Pancreas (tissue), 10 donors: Measurements from ENCODE around the gene DPYSL5. TPM values are rescaled to one million over a fixed set of nuclear protein-coding genes. Genes with fewer than 3 reads are reported as not detected.

Experiments
- ATAC-seq, 4 donors: fragments of 200-7000 bp; cut with Tn5 transposase; one replicate each; pipeline versions ENCODE4 v1.8.0 to v1.9.1; 2020; ENCODE audit warnings: mild to moderate bottlenecking in 4 of 4, moderate library complexity in 4 of 4
- DNase-seq, 6 donors: peaks; one replicate each; pipeline ENCODE4 v3.0.0-alpha.2; 2020
- FAIRE-seq: peaks from 2 replicates; lab custom pipeline; 2012; peaks lifted over from hg19 to GRCh38; lab: Jason Lieb, UNC
- H3K27ac ChIP-seq, 4 donors: fragments of 200-600 bp; sonication (generic); 1 replicate in 3 of 4; 2 replicates in 1 of 4; pipeline versions ENCODE4 v1.5.0 to v1.8.0; 2020
- H3K27me3 ChIP-seq, 4 donors: fragments of 200-600 bp; one replicate each; pipeline ENCODE4 v1.8.0; 2021
- H3K36me3 ChIP-seq, 3 donors: fragments of 200-600 bp; sonication (generic) in 1 of 3; one replicate each; pipeline versions ENCODE4 v1.5.0 to v1.8.0; 2020 to 2021
- H3K4me1 ChIP-seq, 3 donors: fragments of 200-600 bp; one replicate each; pipeline ENCODE4 v1.8.0; 2021
- H3K4me3 ChIP-seq, 4 donors: fragments of 200-600 bp; sonication (generic) in 2 of 4; one replicate each; pipeline versions ENCODE4 v1.5.0 to v1.8.0; 2020 to 2021
- H3K9me3 ChIP-seq, 4 donors: fragments of 200-600 bp; one replicate each; pipeline ENCODE4 v1.8.0; 2021
- WGBS, 2 donors: extraction: QIAGEN DNeasy Blood & Tissue Kit; methylation state at CpG; one replicate each; pipeline ENCODE4 v1.1.7; 2013; 5-methylcytosine and 5-hydroxymethylcytosine counted together
- intact Hi-C, 3 donors: fragments of 100-400 bp; cut with DNase I; formaldehyde crosslinking; loops; one replicate each; pipeline versions ENCODE4 v1.11.1 to v1.14.2; 2022
- polyA plus RNA-seq, 2 donors: library from polyadenylated mRNA; stranded (reverse); fragments of 200-250 nt; gene quantifications; one replicate each; pipeline ENCODE4 v1.2.3, GENCODE V29; 2013
- total RNA-seq, 6 donors: library from RNA; stranded (reverse); fragmentation: NEBNext Ultra II Directional in 4 of 6; extraction: Animal tissue kit (Norgen Biotek cat#: 25700) in 4 of 6; gene quantifications; one replicate each; pipeline versions ENCODE4 v1.2.1 to v1.2.4, GENCODE V29; 2021 to 2023
- TF ChIP-seq, protein P1 (sequence below), 4 donors: fragments of 200-600 bp; sonication (generic) in 3 of 4; IDR thresholded peaks; one replicate each; pipeline versions ENCODE4 v1.5.0 to v1.8.0; 2021; ENCODE audit warnings: antibody characterized with exemption in 4 of 4
- donor health status: healthy with polysubstance abuse.
- donor health status: DM: no; HTN: no; CAD: no; lungs with moderate emphysema.
- donor health status: DM: no; HTN: no; CAD: no.
- donor health status: control.
- donor health status: control.
- donor health status: Bipolar disorder and iron deficiency.
- donor health status: DM: yes; HTN: yes; CAD: no.
- donor health status: DM: no; HTN: no; CAD: no.
- donor health status: DM: no; HTN: no; CAD: no.
- donor health status: DM: yes; HTN: yes; CAD: no.

The DPYSL5 gene
- total and polyA plus RNA-seq, 8 donors = 0.02 to 0.12 (median 0.09) TPM; not detected in 5

DNA sequence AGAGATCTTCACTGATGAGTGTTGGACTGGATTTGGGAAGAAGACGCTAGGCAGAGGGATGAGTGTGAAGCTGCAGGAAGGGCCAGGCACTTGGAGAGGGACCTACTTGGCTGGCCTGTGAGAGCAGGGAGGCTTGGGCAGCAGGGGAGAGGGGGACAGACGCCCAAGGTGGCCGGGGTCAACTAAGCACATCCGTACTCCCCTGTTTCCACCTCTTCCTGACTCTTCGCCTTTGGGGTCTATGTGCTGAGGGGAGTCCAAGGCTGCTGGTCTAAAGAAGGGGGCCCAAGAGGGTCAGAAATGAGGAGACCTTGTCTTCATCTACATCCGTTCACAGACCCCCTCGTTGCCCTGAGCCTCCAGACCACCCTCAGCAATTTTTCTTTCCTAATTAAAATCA lies 16.7 kb downstream of the DPYSL5 start:
- 74 to 78% methylated on average over 7 of the region's 7 CpGs for WGBS, 2 donors
- H3K4me3 ChIP-seq = no peak overlapping the region
- no peak for FAIRE-seq

DNA sequence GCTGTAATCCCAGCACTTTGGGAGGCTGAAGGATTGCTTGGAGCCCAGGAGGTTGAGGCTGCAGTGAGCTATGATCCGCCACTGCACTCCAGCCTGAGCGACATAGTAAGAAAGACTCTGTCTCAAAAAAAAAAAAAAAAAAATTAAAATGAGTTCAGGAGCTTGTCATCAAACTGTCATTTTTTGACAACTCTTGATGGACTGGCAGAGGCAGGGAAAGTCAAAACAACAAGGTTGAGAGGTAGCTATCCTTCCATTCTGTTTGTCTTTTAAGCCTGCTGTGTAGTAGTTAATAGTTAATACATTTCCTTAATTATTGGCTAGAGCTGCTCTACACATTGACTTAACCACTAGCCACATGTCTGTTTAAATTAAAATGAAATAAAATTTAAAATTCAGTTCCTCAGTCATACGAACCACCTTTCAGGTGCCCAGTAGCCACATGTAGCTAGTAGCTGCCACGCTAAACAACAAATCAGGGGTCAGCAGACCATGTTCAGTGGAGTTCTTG lies 22.7 kb downstream of the DPYSL5 start:
- H3K27me3 ChIP-seq = no peaks in the 10 kb centered on the region
- H3K4me3 ChIP-seq = no peak overlapping the region
- no peaks in the 10 kb centered on the region for H3K36me3 ChIP-seq
- ATAC-seq (no peak), DNase-seq (no peak), FAIRE-seq (no peak)
- WGBS, 2 donors = 82 to 83% methylated on average over 4 of the region's 4 CpGs
- H3K27ac ChIP-seq = no peak overlapping the region
- no peaks in the 10 kb centered on the region for H3K9me3 ChIP-seq
- no peaks in the 10 kb centered on the region for H3K4me1 ChIP-seq
- TF ChIP-seq, protein P1, sequence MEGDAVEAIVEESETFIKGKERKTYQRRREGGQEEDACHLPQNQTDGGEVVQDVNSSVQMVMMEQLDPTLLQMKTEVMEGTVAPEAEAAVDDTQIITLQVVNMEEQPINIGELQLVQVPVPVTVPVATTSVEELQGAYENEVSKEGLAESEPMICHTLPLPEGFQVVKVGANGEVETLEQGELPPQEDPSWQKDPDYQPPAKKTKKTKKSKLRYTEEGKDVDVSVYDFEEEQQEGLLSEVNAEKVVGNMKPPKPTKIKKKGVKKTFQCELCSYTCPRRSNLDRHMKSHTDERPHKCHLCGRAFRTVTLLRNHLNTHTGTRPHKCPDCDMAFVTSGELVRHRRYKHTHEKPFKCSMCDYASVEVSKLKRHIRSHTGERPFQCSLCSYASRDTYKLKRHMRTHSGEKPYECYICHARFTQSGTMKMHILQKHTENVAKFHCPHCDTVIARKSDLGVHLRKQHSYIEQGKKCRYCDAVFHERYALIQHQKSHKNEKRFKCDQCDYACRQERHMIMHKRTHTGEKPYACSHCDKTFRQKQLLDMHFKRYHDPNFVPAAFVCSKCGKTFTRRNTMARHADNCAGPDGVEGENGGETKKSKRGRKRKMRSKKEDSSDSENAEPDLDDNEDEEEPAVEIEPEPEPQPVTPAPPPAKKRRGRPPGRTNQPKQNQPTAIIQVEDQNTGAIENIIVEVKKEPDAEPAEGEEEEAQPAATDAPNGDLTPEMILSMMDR (IDR thresholded peaks at IDR 0.05) = no peak
- intact Hi-C loops = no loop called here

More for the DNA sequence above, 16.7 kb downstream of the DPYSL5 start:
- no peak for ATAC-seq
- Histone ChIP-seq H3K27me3 (no peaks in the 10 kb centered on the region), H3K4me1 (no peaks in the 10 kb centered on the region), H3K36me3 (no peaks in the 10 kb centered on the region), H3K9me3 (no peaks in the 10 kb centered on the region), H3K27ac (no peak overlapping the region)
- TF ChIP-seq, protein P1 (IDR thresholded peaks at IDR 0.05) = no peak
- no peak for DNase-seq
- intact Hi-C loops = no loop called here

DNA sequence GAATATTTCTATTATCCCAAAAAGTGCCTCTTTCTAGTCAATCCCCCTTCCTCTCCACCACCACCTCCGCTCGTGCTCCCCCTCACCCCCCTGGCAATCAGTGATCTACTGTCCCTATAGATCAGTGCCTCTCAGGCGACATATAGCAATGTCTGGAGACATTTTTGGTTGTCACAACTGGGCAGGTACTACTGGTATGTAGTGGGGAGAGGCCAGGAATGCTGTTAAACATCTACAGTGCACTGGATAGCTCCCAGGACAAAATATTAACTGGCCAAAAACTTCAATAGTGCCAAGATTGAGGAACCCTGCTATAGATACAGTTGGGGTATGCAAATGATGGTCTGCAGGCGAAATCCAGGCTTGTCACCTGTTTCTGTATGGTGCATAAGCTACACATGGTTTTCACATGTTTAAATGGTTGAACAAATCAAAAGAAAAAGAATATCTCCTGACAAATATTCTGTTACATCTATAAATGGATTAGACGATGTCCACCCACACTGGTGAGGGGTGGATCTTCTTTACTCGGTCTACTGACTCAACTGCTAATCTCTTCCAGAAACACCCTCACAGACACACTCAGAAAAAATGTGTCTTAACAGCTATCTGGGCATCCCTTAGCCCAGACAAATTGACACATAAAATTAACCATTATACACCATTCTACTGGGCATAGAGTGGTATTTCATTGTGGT lies 25.5 kb downstream of the DPYSL5 start:
- no peak for ATAC-seq
- no peak for FAIRE-seq
- TF ChIP-seq, protein P1 (IDR thresholded peaks at IDR 0.05) = no peak
- Histone ChIP-seq H3K36me3 (no peaks in the 10 kb centered on the region), H3K4me3 (no peak overlapping the region), H3K4me1 (no peaks in the 10 kb centered on the region), H3K27me3 (no peaks in the 10 kb centered on the region), H3K27ac (no peak overlapping the region), H3K9me3 (no peaks in the 10 kb centered on the region)
- WGBS, 2 donors = 49 to 63% methylated on average over 6 of the region's 6 CpGs
- intact Hi-C loops = no loop called here
- DNase-seq = no peak

DNA sequence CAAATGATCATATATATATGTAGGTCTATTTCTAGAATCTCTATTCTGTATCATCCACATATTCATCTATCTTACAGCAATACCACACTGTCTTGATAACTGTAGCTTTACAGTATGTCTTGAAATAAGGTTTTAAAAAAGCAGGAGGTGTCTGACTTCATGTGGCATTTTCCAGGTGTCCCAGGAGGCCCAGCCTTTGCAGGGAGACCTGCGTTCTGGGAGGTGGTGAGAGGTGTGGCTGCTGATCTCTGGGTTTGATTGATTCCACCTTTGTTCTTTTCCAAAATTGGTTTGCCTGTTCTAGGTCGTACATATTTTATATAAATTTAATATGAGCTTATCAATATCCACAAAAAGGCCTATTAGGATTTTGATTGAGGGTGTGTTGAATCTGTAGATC lies 26.6 kb downstream of the DPYSL5 start:
- Histone ChIP-seq H3K4me3 (no peak overlapping the region), H3K36me3 (no peaks in the 10 kb centered on the region), H3K27me3 (no peaks in the 10 kb centered on the region), H3K4me1 (no peaks in the 10 kb centered on the region), H3K9me3 (no peaks in the 10 kb centered on the region), H3K27ac (no peak overlapping the region)
- DNase-seq (no peak), ATAC-seq (no peak), FAIRE-seq (no peak)
- 66 to 67% methylated on average over 2 of the region's 2 CpGs for WGBS, 2 donors
- TF ChIP-seq, protein P1 (IDR thresholded peaks at IDR 0.05) = no peak
- intact Hi-C loops = no loop called here

DNA sequence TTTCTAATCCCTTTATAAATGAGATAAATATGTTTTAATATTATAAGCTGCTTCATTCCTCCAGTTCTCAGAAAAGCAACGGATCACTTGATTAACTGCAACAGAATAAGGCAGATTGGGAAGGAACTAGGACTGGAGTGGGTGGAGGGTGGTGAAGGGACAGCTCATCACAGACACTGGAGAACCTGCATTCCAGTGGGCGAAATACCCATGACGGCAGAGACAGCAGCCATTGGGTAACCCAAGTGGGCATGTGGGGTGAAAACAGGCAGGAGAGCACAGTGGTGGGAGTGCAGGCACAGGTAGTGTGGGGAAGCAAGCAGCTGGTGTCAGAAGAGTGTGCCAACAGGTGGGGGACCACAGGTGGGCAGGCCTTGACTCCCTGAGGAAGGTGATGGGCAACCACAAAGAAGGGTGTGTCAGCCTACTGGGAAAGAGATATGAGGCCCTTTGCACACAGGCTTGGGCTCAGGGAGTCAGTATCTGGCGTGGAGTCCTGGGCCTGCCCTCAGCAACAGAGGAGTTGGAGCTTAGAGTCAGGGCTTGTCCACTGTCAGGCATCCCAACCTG lies 27.2 kb downstream of the DPYSL5 start:
- FAIRE-seq = no peak
- 80 to 84% methylated on average over 4 of the region's 4 CpGs for WGBS, 2 donors
- no peak overlapping the region for H3K27ac ChIP-seq

More for the DNA sequence above, 27.2 kb downstream of the DPYSL5 start:
- Histone ChIP-seq H3K27me3 (no peaks in the 10 kb centered on the region), H3K4me3 (no peak overlapping the region), H3K9me3 (no peaks in the 10 kb centered on the region), H3K4me1 (no peaks in the 10 kb centered on the region), H3K36me3 (no peaks in the 10 kb centered on the region)
- DNase-seq = no peak
- intact Hi-C loops = no loop called here
- no peak for ATAC-seq
- TF ChIP-seq, protein P1 (IDR thresholded peaks at IDR 0.05) = no peak
